Psoas muscle (tissue), 8 donors: ENCODE measurements around the gene VWA3B. TPM values are rescaled to one million over a fixed set of nuclear protein-coding genes. Genes with fewer than 3 reads are reported as not detected.

Experiments used
- ATAC-seq, 4 donors: fragments of 200-7000 bp; cut with Tn5 transposase; one replicate each; pipeline ENCODE4 v1.9.1; 2020; ENCODE audit warnings: moderate library complexity in 3 of 4, mild to moderate bottlenecking in 2 of 4
- DNase-seq, 2 donors: peaks; one replicate each; pipeline ENCODE4 v3.0.0-alpha.2; 2020
- H3K27ac ChIP-seq: fragments of 200-600 bp; one replicate; pipeline ENCODE4 v1.8.0; 2022
- H3K27me3 ChIP-seq, 3 donors: fragments of 200-600 bp in 1 of 3; one replicate each; pipeline versions ENCODE4 v1.6.1 to v1.8.0; 2013 to 2022; ENCODE audit warnings: low read length in 2 of 3, mild to moderate bottlenecking in 2 of 3, moderate library complexity in 1 of 3; ENCODE audit not compliant: insufficient read depth in 3 of 3
- H3K36me3 ChIP-seq, 2 donors: fragments of 200-600 bp in 1 of 2; one replicate each; pipeline versions ENCODE4 v1.6.1 to v1.8.0; 2013 to 2022; ENCODE audit warnings: low read depth in 1 of 2, mild to moderate bottlenecking in 1 of 2, moderate library complexity in 1 of 2; ENCODE audit not compliant: insufficient read depth in 1 of 2
- H3K4me1 ChIP-seq: fragments of 200-600 bp; one replicate; pipeline ENCODE4 v1.8.0; 2022
- H3K4me3 ChIP-seq: fragments of 200-600 bp; one replicate; pipeline ENCODE4 v1.8.0; 2022; ENCODE audit warnings: mild to moderate bottlenecking
- H3K9me3 ChIP-seq: fragments of 200-600 bp; one replicate; pipeline ENCODE4 v1.8.0; 2022
- WGBS, 3 donors: extraction: QIAGEN DNeasy Blood & Tissue Kit; methylation state at CpG; one replicate each; pipeline versions ENCODE4 v1.1.6 to v1.1.7; 2013; 5-methylcytosine and 5-hydroxymethylcytosine counted together
- intact Hi-C, 2 donors: fragments of 100-400 bp; cut with DNase I; formaldehyde crosslinking; loops; one replicate each; pipeline versions ENCODE4 v1.11.0 to v1.14.2; 2022
- polyA plus RNA-seq, 3 donors: library from polyadenylated mRNA; stranded (reverse); fragments of 200-250 nt; gene quantifications; one replicate each; pipeline ENCODE4 v1.2.3, GENCODE V29; 2013
- total RNA-seq, 4 donors: library from RNA; stranded (reverse); fragmentation: NEBNext Ultra II Directional in 2 of 4; extraction: Animal tissue kit (Norgen Biotek cat#: 25700) in 2 of 4; gene quantifications; one replicate each; pipeline versions ENCODE4 v1.2.1 to v1.2.4, GENCODE V29; 2021 to 2023
- TF ChIP-seq, protein P1 (sequence below): fragments of 200-600 bp; IDR thresholded peaks from one replicate; pipeline ENCODE4 v1.8.0; 2022; ENCODE audit warnings: antibody characterized with exemption
- donor health status: healthy with polysubstance abuse.
- donor health status: DM: no; HTN: no; CAD: no; lungs with moderate emphysema.
- donor health status: Bipolar disorder and iron deficiency.
- donor health status: healthy.
- donor health status: DM: yes; HTN: yes; CAD: no.
- donor health status: DM: no; HTN: no; CAD: no.
- donor health status: DM: no; HTN: no; CAD: no.
- donor health status: DM: yes; HTN: yes; CAD: no.

Gene VWA3B
- total and polyA plus RNA-seq, 7 donors: 0.01 to 0.24 (median 0.21) TPM; not detected in 3

DNA sequence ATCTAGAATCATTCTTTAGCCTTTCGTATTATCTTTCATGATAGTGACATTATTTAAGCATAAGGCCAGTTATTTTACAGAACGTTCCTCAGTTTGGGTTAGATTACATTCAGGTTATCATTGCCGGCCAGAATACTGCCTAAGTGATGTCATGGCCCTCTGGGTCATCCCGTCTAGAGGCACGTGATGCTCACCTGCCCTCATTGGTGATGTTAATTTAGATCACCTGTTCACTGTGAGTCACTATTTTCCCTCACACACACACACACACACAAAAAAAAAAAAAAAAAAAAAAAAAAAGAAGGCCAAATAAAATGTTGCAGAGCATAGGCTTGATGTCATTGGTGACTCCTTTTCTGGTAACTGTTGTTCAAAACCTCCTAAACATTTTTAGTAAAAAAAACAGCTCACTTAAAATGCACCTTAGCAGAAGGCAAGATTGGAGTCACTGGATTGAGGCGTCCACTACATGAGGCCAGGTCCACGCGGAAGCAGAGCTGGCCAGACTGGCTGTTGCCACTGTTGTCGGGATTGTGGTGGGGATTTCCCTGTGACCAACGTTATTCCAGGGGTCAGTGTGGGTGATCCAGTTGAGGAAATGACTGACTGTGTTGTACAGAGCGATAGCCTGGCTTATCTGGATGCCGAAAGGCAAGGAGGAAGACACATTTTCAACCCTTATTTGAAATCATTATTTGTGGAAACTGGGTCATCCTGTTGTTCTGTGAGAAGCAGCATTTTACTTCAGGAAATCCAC lies 207.1 kb downstream of the VWA3B start:
- no peak for ATAC-seq
- Histone ChIP-seq H3K4me3 (no peak overlapping the region), H3K27ac (no peak overlapping the region), H3K36me3 (no peaks in the 10 kb centered on the region), H3K4me1 (no peaks in the 10 kb centered on the region), H3K9me3 (no peaks in the 10 kb centered on the region), H3K27me3 (no peaks in the 10 kb centered on the region)
- intact Hi-C loops: no loop called here
- DNase-seq: no peak
- TF ChIP-seq, protein P1, sequence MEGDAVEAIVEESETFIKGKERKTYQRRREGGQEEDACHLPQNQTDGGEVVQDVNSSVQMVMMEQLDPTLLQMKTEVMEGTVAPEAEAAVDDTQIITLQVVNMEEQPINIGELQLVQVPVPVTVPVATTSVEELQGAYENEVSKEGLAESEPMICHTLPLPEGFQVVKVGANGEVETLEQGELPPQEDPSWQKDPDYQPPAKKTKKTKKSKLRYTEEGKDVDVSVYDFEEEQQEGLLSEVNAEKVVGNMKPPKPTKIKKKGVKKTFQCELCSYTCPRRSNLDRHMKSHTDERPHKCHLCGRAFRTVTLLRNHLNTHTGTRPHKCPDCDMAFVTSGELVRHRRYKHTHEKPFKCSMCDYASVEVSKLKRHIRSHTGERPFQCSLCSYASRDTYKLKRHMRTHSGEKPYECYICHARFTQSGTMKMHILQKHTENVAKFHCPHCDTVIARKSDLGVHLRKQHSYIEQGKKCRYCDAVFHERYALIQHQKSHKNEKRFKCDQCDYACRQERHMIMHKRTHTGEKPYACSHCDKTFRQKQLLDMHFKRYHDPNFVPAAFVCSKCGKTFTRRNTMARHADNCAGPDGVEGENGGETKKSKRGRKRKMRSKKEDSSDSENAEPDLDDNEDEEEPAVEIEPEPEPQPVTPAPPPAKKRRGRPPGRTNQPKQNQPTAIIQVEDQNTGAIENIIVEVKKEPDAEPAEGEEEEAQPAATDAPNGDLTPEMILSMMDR: no peak
- 67 to 73% (median 72%) methylated on average over 12 of the region's 12 CpGs for WGBS, 3 donors

DNA sequence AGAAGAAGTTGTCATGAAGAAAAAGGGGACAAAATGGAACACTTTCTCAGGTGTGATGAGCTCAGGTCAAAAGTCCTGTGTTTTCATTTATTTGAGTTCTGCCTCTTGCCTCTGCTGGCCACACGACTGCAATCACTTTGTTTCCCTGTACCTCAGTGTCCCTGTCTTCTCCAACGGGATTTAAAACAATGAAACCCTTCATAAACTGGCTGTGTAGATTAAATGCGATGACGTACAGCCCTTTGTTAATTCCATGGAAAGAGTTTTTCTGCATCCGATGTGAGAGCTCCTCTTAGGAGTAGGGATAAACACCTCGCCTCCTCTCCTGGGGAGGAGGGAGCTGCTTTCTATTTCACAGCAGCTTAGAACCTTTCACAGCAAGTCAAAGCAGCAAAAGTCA lies 207.7 kb downstream of the VWA3B start:
- no peak overlapping the region for H3K4me3 ChIP-seq
- no peaks in the 10 kb centered on the region for H3K4me1 ChIP-seq
- H3K27ac ChIP-seq: no peak overlapping the region
- H3K36me3 ChIP-seq: no peaks in the 10 kb centered on the region
- TF ChIP-seq, protein P1: no peak
- ATAC-seq (no peak), DNase-seq (no peak)
- WGBS, 3 donors: 52 to 65% (median 60%) methylated on average over 6 of the region's 6 CpGs
- H3K27me3 ChIP-seq: no peaks in the 10 kb centered on the region
- intact Hi-C loops: no loop called here
- H3K9me3 ChIP-seq: no peaks in the 10 kb centered on the region

DNA sequence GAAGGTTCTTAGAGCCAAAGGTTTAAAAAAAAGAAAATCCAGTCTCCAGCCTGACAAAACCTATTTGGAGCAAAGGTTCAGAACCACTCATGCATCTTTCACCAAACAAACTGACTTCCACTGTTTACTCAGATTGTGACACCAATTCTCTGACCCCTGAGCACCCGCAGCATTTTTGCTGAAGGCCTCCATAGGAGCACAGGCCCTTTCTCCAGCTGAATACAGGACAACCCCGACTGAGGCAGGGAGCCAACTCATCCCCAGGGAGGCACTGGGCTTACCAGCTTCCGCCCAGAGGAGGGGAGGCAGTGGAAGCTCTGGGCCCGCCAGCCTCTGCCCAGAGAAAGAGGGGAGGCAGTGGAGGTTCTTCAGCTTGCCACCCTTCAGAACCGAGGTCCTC lies 208.3 kb downstream of the VWA3B start:
- Histone ChIP-seq H3K27me3 (no peaks in the 10 kb centered on the region), H3K27ac (no peak overlapping the region), H3K36me3 (no peaks in the 10 kb centered on the region), H3K4me3 (no peak overlapping the region), H3K9me3 (no peaks in the 10 kb centered on the region), H3K4me1 (no peaks in the 10 kb centered on the region)
- 53 to 69% (median 60%) methylated on average over 5 of the region's 5 CpGs for WGBS, 3 donors
- TF ChIP-seq, protein P1: no peak
- ATAC-seq (no peak), DNase-seq (no peak)
- intact Hi-C loops: no loop called here

DNA sequence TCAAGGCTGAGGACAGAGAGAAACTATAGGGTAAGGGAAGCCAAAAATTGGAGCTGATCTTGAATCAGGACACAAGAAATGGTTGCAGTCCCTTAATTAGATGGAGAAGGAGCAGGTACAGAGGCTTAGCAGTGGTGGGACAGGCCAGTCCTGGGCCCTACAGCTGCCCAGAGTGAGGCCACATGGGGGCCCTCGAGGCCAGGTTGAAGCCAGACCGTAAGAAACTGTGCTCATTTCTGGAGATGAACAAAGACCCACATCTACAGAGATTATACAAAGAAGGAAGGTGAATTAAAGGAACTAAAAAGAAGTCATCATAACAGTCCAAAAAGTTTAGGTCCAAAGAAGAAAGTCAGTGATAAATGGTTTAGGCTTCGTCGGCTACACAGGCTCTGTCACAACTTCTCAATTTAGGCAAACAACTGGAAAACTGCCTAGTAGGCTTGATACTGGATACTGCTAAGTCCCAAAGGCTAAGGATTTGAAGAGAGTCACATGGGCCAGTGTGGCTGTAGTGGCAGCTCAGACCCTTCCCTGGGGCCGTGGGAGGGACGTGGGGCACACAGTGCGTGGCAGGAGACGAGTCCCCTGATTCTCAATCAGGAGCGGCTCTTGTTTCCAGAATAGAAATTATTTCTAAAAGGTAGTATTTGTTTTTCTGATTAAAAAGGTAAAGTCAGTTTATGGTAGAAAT lies 208.9 kb downstream of the VWA3B start:
- no peaks in the 10 kb centered on the region for H3K9me3 ChIP-seq
- H3K36me3 ChIP-seq: no peaks in the 10 kb centered on the region
- no peak for DNase-seq
- H3K27me3 ChIP-seq: no peaks in the 10 kb centered on the region
- WGBS, 3 donors: 66 to 79% (median 76%) methylated on average over 9 of the region's 9 CpGs
- no peak for ATAC-seq
- intact Hi-C loops: no loop called here
- no peak overlapping the region for H3K27ac ChIP-seq
- TF ChIP-seq, protein P1: no peak
- no peak overlapping the region for H3K4me3 ChIP-seq
- no peaks in the 10 kb centered on the region for H3K4me1 ChIP-seq
